H9 (cell line): ENCODE measurements around the gene HGF. TPM values are rescaled to one million over a fixed set of nuclear protein-coding genes. Genes with fewer than 3 reads are reported as not detected.

Source experiments
- DNase-seq: peaks from one replicate; pipeline ENCODE4 v3.0.0-alpha.2; 2017
- H2AFZ ChIP-seq: one replicate; pipeline ENCODE4 v1.6.1; 2013; ENCODE audit warnings: mild to moderate bottlenecking, low read length, control low read depth, moderate library complexity
- H2AK5ac ChIP-seq: 2 replicates; pipeline ENCODE4 v1.6.1; 2013; ENCODE audit warnings: low read length, control low read depth, mixed read lengths; ENCODE audit not compliant: insufficient read length
- H2BK120ac ChIP-seq: one replicate; pipeline ENCODE4 v1.6.1; 2013; ENCODE audit warnings: low read depth, mild to moderate bottlenecking, low read length, control low read depth, inconsistent platforms; ENCODE audit not compliant: poor library complexity, severe bottlenecking
- H2BK12ac ChIP-seq: 2 replicates; pipeline ENCODE4 v1.6.1; 2013; ENCODE audit warnings: low read length, control low read depth, mixed read lengths, low read depth; ENCODE audit not compliant: insufficient read length
- H2BK15ac ChIP-seq: 2 replicates; pipeline ENCODE4 v1.6.1; 2013; ENCODE audit warnings: low read depth, low read length, control low read depth
- H2BK20ac ChIP-seq: one replicate; pipeline ENCODE4 v1.6.1; 2013; ENCODE audit warnings: low read depth, mild to moderate bottlenecking, low read length, control low read depth, inconsistent platforms; ENCODE audit not compliant: poor library complexity, severe bottlenecking
- H2BK5ac ChIP-seq: 2 replicates; pipeline ENCODE4 v1.6.1; 2013; ENCODE audit warnings: low read length, control low read depth, mixed read lengths; ENCODE audit not compliant: insufficient read length
- H3K14ac ChIP-seq: 2 replicates; pipeline ENCODE4 v1.6.1; 2013; ENCODE audit warnings: low read length, control low read depth; ENCODE audit not compliant: insufficient read depth
- H3K18ac ChIP-seq: 2 replicates; pipeline ENCODE4 v1.6.1; 2013; ENCODE audit warnings: low read depth, mild to moderate bottlenecking, mixed read lengths, low read length, control low read depth; ENCODE audit not compliant: insufficient read length
- H3K23ac ChIP-seq: 2 replicates; pipeline ENCODE4 v1.6.1; 2013; ENCODE audit warnings: low read length, control low read depth, mixed read lengths, low read depth; ENCODE audit not compliant: insufficient read length
- H3K23me2 ChIP-seq: 2 replicates; pipeline ENCODE4 v1.6.1; 2013; ENCODE audit warnings: low read depth, mild to moderate bottlenecking, mixed read lengths, low read length, control low read depth; ENCODE audit not compliant: insufficient read length, poor library complexity, severe bottlenecking
- H3K27ac ChIP-seq: 2 replicates; pipeline ENCODE4 v1.5.1; 2013; ENCODE audit warnings: low read length, control low read depth, mixed read lengths, low read depth; ENCODE audit not compliant: insufficient read length
- H3K27me3 ChIP-seq: 2 replicates; pipeline ENCODE4 v1.6.1; 2013; ENCODE audit warnings: low read length, control low read depth, inconsistent platforms; ENCODE audit not compliant: insufficient read depth
- H3K4ac ChIP-seq: 2 replicates; pipeline ENCODE4 v1.6.1; 2013; ENCODE audit warnings: low read depth, mild to moderate bottlenecking, control low read depth, inconsistent platforms, low read length, moderate library complexity
- H3K4me1 ChIP-seq: 2 replicates; pipeline ENCODE4 v1.6.1; 2013; ENCODE audit warnings: low read length, control low read depth, inconsistent platforms; ENCODE audit not compliant: insufficient read depth
- H3K4me2 ChIP-seq: 2 replicates; pipeline ENCODE4 v1.6.1; 2013; ENCODE audit warnings: low read length, control low read depth, mixed read lengths; ENCODE audit not compliant: insufficient read length, insufficient read depth
- H3K56ac ChIP-seq: 2 replicates; pipeline ENCODE4 v1.6.1; 2013; ENCODE audit warnings: low read depth, mild to moderate bottlenecking, mixed read lengths, low read length, control low read depth; ENCODE audit not compliant: insufficient read length
- H3K79me1 ChIP-seq: 2 replicates; pipeline ENCODE4 v1.6.1; 2013; ENCODE audit warnings: low read depth, mild to moderate bottlenecking, moderate library complexity, low read length, control low read depth, inconsistent platforms; ENCODE audit not compliant: insufficient read depth, poor library complexity, severe bottlenecking
- H3K79me2 ChIP-seq: 2 replicates; pipeline ENCODE4 v1.6.1; 2013; ENCODE audit warnings: low read length, control low read depth, inconsistent platforms; ENCODE audit not compliant: insufficient read depth
- H3K9ac ChIP-seq: 2 replicates; pipeline ENCODE4 v1.6.1; 2013; ENCODE audit warnings: low read length, control low read depth, mixed read lengths; ENCODE audit not compliant: insufficient read length; ENCODE audit errors: extremely low read depth
- H3K9me3 ChIP-seq: one replicate; pipeline ENCODE4 v1.6.1; 2013; ENCODE audit warnings: low read depth, low read length, inconsistent platforms; ENCODE audit not compliant: control insufficient read depth
- H3T11ph ChIP-seq: one replicate; pipeline ENCODE4 v1.6.1; 2013; ENCODE audit warnings: mild to moderate bottlenecking, low read length, control low read depth, inconsistent platforms
- H4K20me1 ChIP-seq: one replicate; pipeline ENCODE4 v1.6.1; 2013; ENCODE audit not compliant: control insufficient read depth, insufficient read length, insufficient read depth
- H4K5ac ChIP-seq: 2 replicates; pipeline ENCODE4 v1.6.1; 2013; ENCODE audit warnings: low read depth, mild to moderate bottlenecking, mixed read lengths, low read length, control low read depth; ENCODE audit not compliant: insufficient read length
- H4K8ac ChIP-seq: replicated peaks from 2 replicates; pipeline ENCODE4 v1.6.1; 2013; ENCODE audit warnings: low read length, control low read depth, mixed read lengths, low read depth; ENCODE audit not compliant: insufficient read length
- H4K91ac ChIP-seq: 2 replicates; pipeline ENCODE4 v1.6.1; 2013; ENCODE audit warnings: low read depth, mild to moderate bottlenecking, moderate library complexity, mixed read lengths, low read length, control low read depth; ENCODE audit not compliant: insufficient read length
- H3K27ac Mint-ChIP-seq, 3 experiments: 2 replicates in 2 of 3; 3 replicates in 1 of 3; pipeline ENCODE4 v1.8.0; 2020 to 2021; ENCODE audit warnings: mixed read lengths in 3 of 3, mild to moderate bottlenecking in 1 of 3, moderate library complexity in 1 of 3
- H3K27me3 Mint-ChIP-seq: 2 replicates; pipeline ENCODE4 v1.8.0; 2021; ENCODE audit warnings: low read depth, mild to moderate bottlenecking, moderate library complexity, mixed read lengths
- H3K36me3 Mint-ChIP-seq, 3 experiments: 2 replicates in 2 of 3; 3 replicates in 1 of 3; pipeline ENCODE4 v1.8.0; 2020 to 2021; ENCODE audit warnings: low read depth in 3 of 3, mixed read lengths in 3 of 3; ENCODE audit not compliant: insufficient read depth in 1 of 3
- H3K4me1 Mint-ChIP-seq, 2 experiments: 2 replicates each; pipeline ENCODE4 v1.8.0; 2020; ENCODE audit warnings: mixed read lengths in 2 of 2
- H3K4me3 Mint-ChIP-seq, 2 experiments: 2 replicates in 1 of 2; 3 replicates in 1 of 2; pipeline ENCODE4 v1.8.0; 2020 to 2021; ENCODE audit warnings: mild to moderate bottlenecking in 2 of 2, mixed read lengths in 2 of 2, moderate library complexity in 1 of 2
- H3K9me3 Mint-ChIP-seq, 2 experiments: 2 replicates in 1 of 2; 3 replicates in 1 of 2; pipeline ENCODE4 v1.8.0; 2020; ENCODE audit warnings: mild to moderate bottlenecking in 2 of 2, mixed read lengths in 2 of 2, moderate library complexity in 1 of 2
- whole genome bisulfite sequencing: extraction: QIAGEN DNeasy Blood & Tissue Kit; methylation state at CpG from one replicate; pipeline ENCODE4 v1.1.7; 2013; ENCODE audit warnings: missing lambda C conversion rate, low lambda C conversion rate, mixed read lengths; ENCODE audit not compliant: insufficient read length; ENCODE audit errors: extremely low coverage; 5-methylcytosine and 5-hydroxymethylcytosine counted together
- total RNA-seq: library from RNA; stranded (reverse); gene quantifications from 2 replicates; pipeline ENCODE4 v1.2.1, GENCODE V29; 2021
- TF ChIP-seq, protein P1 (sequence below): fragments of 200-600 bp; sonication (generic); conservative IDR thresholded peaks from 3 replicates; pipeline ENCODE4 v1.8.0; 2021; ENCODE audit warnings: antibody characterized with exemption, mild to moderate bottlenecking

HGF gene
- total RNA-seq, 1 experiment from 2014 or later, result 0.15 TPM

DNA sequence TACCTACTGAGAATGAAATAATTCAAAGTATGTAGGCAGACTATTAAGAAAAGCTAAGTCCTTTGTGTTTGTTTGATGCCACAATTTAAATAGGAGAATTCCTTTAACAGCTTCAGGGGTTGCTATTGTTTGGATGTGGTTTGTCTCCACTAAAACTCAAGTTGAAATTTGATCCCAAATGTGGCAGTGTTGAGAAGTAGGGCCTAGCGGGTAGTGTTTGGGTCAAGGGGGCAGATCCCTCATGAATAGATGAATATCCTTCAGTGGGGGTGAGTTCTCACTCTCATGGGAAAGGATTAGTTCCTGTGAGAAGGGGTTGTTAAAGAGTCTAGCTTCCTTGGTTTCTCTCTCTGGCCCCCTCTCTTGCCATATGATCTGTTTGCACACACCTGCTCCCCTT lies 97.0 kb downstream of the HGF start:
- Mint-ChIP-seq H3K27ac (peak overlapping the region; percentile 32 to 98 (median 98); a peak in 6 of 7 replicates), H3K27me3 (no peaks in the 10 kb centered on the region), H3K36me3 (peaks cover 0 to 3% (median 0%) of the 10 kb centered on the region in 3 experiments; a peak in 3 of 7 replicates), H3K4me1 (peaks cover 53 to 55% of the 10 kb centered on the region in 2 experiments), H3K9me3 (no peaks in the 10 kb centered on the region; a peak in 2 of 5 replicates), H3K4me3 (peak overlapping the region in 1 of 2 experiments; percentile 6; a peak in 1 of 5 replicates)
- H3K27me3 ChIP-seq, result no peaks in the 10 kb centered on the region
- no peaks in the 10 kb centered on the region for H3K9me3 ChIP-seq
- H2BK5ac ChIP-seq, result no peak overlapping the region
- no CpG with 5 or more reads among the region's 1 CpG for WGBS
- H2AFZ ChIP-seq, result peak overlapping the region; percentile 73
- H3K18ac ChIP-seq, result no peak overlapping the region
- no peak overlapping the region for H2BK12ac ChIP-seq
- H3K23me2 ChIP-seq, result no peaks in the 10 kb centered on the region
- peak overlapping the region; percentile 41 for H3K27ac ChIP-seq
- no peak overlapping the region for H4K5ac ChIP-seq
- peaks cover 3% of the 10 kb centered on the region; the same call in 1 of the 2 replicates for H3K4me1 ChIP-seq
- TF ChIP-seq, protein P1, sequence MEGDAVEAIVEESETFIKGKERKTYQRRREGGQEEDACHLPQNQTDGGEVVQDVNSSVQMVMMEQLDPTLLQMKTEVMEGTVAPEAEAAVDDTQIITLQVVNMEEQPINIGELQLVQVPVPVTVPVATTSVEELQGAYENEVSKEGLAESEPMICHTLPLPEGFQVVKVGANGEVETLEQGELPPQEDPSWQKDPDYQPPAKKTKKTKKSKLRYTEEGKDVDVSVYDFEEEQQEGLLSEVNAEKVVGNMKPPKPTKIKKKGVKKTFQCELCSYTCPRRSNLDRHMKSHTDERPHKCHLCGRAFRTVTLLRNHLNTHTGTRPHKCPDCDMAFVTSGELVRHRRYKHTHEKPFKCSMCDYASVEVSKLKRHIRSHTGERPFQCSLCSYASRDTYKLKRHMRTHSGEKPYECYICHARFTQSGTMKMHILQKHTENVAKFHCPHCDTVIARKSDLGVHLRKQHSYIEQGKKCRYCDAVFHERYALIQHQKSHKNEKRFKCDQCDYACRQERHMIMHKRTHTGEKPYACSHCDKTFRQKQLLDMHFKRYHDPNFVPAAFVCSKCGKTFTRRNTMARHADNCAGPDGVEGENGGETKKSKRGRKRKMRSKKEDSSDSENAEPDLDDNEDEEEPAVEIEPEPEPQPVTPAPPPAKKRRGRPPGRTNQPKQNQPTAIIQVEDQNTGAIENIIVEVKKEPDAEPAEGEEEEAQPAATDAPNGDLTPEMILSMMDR, result no peak
- no peak overlapping the region for H3K56ac ChIP-seq
- H2AK5ac ChIP-seq, result no peak overlapping the region
- peak; percentile 55 for DNase-seq
- H3K4ac ChIP-seq, result no peak overlapping the region
- no peak overlapping the region for H2BK120ac ChIP-seq
- H3K4me2 ChIP-seq, result no peak overlapping the region
- H3K9ac ChIP-seq, result no peak overlapping the region
- no peaks in the 10 kb centered on the region for H4K20me1 ChIP-seq
- H2BK20ac ChIP-seq, result no peak overlapping the region
- H3K14ac ChIP-seq, result no peak overlapping the region
- H2BK15ac ChIP-seq, result no peak overlapping the region
- H3T11ph ChIP-seq, result no peak overlapping the region
- H3K79me1 ChIP-seq, result no peaks in the 10 kb centered on the region
- H3K79me2 ChIP-seq, result no peaks in the 10 kb centered on the region
- no peak overlapping the region for H3K23ac ChIP-seq
- no peak overlapping the region for H4K91ac ChIP-seq
- no peak overlapping the region for H4K8ac ChIP-seq
